NCI-H2196 treated with DMSO at 0.1 percent for 48 hours (cell line): ENCODE data around the gene SULT1B1.
"Not testable (repeated sequence)": the region's sequence is repeated elsewhere in the genome, so short reads cannot be mapped to it uniquely, and the experiment has no call there.

ENCODE experiments used
- DNase-seq: peaks from one replicate; lab custom pipeline; 2025; ENCODE audit not compliant: unreplicated experiment; lab: John Stamatoyannopoulos, UW

Gene SULT1B1

DNA sequence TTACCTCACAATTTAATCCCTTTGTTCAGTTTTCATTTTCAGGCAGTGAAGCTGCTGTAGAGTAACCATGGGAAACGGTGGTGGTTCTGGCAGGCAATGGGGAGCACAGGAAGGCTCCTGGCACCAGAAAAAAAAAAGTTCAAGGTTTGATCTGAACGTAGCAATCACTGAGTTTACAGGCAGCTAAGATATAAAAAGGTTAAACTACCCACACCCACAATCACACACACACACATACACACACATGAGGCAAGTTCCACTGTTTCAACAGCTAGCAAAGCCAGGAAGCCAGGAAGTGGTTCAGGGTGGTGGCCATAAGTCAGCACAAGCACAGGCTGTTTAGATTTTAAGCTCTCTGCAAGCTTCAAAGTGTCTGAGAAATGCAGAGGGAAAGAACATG, at the start of gene SULT1B1:
TSS of gene SULT1B1 (minus strand) at position 166 of the 400 bp plus-strand sequence. CDS start 5,403 bp downstream, outside the sequence.
- no peak for DNase-seq

DNA sequence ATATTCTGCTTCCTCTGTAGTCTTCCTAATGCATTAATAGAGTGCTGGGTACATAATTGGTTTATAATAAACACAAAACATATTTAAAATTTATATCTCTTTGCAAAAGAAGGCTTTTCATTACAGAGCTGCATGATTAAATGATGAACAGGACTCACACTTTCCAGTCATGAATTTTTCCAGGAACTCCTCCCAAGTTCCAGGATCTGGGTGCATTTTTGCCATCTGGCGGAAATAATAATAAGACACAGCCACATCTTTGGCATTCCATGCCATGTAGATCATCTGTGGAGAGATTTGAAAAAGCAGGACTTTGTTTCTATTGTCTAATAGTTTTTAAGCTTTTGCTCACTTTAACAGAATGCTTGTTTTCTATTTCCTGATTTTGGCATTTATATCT, 40.2 kb upstream of the SULT1B1 start:
- no peak for DNase-seq

DNA sequence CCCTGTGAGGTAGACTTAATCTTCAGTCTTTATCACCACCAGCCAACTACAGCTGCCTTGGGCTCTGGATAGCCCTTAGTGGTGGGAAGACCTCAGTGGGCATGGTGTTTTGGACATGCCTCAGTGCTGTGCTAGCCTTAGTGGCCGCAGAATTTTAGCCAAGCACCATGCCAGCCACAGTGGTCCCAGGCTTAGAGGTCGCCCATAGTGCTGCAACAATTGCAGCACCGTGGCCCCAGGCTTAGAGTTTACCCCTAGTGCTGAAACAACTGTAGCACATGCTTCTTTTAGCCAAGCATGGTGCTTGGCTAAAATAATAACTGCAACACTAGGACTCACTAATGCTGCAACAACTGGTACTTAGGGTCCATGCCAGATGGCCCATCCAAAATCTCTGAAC, 38.9 kb upstream of the SULT1B1 start:
- DNase-seq, result no peak

DNA sequence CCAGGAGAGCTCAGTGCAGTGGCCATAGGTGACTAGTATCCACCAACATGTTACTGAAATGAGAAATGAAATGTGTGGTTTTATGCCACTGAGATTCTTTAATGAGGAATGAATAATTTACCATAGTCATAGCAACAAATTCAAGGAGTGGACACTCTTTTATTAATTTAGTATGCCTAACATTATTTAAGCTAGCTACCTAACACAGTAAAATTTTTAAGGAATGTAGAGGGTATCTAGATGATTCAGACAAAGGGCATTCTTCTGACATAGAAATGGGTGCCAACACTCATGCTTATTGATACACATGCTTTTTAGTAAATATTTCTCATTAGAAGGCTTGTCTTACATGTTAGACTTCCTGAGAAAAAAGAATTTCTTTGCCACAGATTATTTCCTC, 33.3 kb upstream of the SULT1B1 start:
- DNase-seq, result no peak

DNA sequence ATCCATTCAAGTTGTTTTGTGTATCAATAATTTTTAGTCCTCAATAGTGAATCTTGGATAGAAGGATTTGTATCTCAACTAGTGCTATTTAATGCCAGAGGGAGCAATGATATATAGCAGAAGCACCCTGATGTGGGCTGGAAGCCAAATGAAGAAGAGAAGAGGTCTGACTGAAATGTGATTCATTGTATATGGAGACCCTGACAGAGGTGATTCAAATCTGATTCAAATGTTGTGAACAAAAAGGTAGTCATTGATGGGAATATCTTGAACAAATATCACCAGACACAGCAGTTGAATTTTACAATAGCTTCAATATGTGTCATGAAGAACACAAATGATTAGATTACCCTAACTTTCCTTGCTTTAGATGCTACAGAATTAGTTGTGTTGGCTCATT, 27.5 kb upstream of the SULT1B1 start:
- no peak for DNase-seq

DNA sequence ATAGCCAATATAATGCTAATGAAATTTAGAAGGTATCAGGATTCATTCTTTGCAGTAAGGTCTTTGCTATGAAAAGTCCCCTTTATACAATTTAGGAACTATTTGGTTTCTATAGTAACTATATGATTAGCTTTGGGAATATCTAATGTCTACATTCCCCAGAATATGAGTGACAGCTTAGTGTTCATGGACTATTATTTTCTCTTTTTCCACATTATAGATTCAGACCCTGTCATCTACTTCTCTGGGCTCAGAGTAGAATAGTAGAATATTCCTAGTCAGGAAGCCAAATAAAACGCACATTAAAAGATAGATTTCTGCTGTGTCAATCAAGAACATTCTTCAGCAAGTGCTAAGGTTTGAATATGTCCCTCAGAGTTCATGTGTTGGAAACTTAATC, 26.1 kb upstream of the SULT1B1 start:
- DNase-seq, result no peak

DNA sequence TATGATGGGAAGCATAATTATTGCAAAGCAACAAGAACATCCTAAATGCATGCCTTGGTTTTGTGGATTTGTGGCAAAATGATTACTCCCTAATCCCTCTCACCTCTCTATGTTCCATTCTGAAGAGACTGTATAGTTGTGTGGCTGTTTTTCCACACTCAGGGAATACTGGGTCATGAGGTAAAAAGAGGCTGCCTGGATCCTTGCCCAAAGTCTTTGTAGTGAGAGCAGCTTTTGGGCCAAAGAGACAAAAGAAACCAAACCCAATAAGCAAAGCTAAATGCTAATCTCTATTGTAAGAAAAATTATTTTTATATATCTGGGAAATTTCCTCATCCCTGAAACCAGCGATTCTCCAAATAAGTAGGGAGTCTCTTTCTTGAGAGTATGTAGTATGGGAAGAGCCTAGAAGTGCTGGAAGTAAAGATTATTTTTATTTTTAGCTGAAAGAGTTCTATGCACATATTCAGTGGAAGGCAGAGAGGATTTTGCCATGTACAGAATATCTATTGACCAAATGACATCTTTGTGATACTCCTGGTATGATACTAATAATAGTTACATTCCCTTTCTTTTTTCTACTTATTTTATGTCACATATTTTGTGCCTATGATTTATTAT, 24.9 kb upstream of the SULT1B1 start:
- DNase-seq, result no peak

DNA sequence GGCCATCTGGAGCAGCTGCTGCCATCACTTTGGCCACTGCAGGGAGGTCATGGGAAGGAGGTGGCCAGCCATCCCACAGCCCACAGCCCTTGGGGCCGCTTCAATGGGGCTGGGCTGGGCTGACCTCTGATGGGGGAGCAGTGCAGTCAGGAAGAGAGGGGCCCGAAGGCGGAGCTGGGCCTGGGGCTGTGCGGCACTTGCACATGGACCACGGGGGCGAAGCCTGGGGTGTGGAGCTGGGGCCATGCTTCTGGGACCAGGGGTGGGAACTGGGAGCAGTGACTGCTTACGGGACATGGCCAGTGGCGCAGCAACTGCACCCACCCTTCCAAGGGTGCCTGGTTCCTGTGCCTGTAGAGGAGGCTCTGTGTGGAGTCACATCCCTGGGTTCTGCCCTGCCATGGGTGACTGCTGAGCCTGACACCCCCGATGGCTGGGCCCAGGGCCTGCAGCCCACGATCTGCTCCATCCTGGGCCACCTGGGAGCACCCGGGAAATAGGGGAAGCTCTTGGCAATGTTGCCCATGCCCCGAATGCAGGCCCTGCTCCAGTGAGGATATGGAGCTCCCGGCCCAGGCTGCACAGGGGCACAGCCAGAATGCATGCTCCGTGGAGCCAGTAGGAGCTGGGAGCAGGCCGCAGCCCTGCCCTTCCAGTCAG, 22.4 kb upstream of the SULT1B1 start:
- no peak for DNase-seq

DNA sequence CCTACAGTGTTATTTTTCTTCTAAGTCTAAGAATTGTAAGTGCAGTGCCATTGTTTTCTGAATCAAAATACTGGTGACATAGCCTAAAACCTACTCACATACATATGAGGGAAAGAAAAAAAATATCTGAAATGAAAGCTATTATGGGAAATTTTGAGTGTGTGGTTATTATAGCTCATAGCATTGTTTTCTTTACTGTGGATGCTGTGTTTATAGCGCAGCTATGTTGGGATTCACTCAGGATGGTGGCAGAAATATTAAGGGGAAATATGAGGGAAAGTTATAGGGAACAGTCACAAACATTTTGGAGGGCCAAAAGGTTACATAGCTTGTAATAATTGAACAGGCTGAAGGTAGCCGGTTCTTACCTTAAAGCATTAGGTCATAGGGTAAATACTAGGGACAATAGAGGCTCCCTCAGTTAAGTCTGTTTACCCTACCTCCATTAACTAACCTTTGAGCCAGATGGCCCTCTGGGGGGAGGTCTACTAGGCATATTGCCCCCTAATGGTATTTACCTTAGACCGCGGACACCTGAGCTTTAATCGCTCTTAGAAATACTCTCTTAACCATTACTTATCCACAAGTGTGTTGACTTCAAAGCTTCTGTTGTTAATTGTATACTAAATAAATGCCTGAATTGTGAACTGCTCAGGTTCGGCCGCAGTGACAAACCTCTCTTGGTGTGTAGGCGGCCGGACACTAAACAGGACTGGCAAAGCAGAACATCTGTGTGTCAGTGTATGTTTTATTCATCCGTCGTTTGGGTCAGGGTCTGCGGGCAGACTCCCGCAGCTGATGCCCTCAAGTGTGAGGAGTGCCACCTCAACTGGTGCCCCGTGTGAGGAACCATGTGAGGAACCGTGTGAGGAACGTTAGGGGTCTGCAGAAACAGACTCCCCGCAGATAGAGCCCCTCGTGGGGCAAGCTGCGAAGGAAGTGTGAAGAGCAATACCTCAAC, 21.3 kb upstream of the SULT1B1 start:
- DNase-seq, result no peak

DNA sequence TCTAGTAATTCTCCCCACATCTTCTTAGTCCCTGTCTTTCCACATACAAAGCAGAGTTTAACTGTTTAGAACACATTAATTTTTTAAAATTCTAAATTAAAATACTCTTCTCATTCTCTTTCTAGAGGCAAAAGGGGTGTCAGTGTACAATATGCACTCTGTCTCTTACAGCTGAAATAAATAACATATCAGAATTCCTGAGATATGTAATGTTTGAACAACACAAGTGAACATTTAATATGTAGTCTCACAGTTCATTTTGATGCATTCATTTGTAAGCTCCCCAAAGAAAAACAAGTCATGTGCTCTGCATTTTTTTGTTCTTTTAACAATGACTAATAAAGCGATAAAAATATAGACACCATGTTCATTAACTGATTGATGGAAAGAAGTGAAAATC, 19.7 kb upstream of the SULT1B1 start:
- no peak for DNase-seq

DNA sequence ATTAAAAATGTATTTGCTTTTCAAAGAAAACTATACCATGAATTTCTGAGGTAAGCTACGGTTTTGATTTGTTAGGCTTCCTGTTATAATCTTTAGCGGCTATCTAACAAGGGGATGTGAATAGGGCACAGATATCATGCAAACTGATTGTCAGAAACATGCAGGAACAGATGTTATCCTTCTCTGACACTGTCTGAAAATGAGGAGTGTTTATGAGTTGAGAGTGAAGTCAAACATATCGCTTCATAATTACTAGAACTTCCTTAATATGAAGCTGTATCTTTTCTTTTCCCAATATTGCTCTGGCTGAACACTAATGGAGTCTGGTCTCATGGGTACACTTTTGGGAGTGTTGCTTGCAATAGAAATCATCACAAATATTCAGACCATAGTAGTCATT, 16.3 kb upstream of the SULT1B1 start:
- DNase-seq, result no peak

DNA sequence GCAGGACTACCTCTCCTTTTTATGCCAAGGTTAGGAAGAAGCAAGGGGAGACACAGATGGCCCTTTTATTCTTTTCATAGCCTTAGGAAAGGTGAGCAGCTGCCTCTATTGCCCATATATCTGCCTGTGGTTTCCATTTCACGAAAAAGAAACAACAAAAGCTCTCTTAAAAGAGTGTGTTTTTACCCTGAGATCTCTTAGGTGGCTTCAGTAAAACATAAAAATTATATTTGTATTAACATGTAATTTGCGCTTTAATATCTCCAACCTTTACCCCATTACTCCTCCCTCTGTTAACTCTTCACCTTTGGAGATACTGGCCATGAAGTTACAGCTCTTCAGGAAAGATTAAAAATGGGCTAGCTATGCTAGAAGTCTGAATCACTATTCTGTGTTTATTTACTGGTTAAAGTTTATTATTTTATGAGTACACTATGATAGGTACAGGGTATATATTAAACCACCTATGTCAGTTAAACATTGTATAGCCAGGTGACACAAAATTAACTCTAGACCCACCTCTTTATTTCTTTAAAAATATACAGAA, 15.0 kb upstream of the SULT1B1 start:
- DNase-seq, result no peak

DNA sequence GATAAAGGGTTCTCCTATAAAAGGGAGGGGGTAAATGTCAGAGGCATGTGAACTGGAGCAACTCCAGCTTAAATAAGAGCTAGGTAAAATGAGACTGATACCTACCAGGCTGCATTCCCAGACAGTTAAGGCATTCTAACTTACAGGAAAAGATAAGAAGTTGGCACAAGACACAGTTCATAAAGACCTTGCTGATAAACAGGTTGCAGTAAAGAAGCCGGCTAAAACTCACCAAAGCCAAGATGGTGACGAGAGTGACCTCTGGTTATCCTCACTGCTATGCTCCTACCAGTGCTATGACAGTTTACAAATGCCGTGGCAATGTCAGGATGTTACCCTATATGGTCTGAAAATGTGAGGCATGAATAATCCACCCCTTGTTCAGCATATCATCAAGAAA, 13.1 kb upstream of the SULT1B1 start:
- DNase-seq, result no peak

DNA sequence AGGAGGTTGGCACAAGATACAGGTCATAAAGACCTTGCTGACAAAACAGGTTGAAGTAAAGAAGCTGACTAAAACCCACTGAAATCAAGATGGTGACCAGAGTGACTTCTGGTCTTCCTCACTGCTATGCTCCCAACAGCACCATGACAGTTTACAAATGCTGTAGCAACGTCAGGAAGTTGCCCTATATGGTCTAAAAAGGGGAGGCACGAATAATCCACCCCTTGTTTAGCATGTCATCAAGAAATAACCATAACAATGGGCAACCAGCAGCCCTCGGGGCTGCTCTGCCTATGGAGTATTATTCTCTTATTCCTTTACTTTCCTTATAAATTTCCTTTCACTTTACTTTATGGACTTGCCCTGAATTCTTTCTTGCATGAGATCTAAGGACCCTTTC, 8.1 kb upstream of the SULT1B1 start:
- not testable (repeated sequence) for DNase-seq

DNA sequence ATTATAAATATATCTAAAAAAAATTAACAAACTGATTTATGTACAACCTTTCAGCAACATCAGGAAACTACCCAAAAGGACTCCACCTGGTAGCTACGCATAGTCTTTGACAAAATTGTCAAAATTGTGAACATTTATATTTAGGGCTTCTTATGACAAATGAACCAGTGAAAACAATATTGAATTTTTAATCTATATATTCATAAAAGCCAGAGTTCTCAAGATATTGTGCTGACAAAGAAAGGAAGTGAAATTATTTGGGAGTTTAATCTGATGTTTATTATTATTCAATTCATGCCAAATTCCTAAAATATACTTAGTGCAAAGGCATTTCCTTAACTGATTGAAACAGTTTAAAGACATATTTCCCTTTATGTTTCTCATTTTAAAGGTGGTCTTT, 5.3 kb upstream of the SULT1B1 start:
- no peak for DNase-seq

DNA sequence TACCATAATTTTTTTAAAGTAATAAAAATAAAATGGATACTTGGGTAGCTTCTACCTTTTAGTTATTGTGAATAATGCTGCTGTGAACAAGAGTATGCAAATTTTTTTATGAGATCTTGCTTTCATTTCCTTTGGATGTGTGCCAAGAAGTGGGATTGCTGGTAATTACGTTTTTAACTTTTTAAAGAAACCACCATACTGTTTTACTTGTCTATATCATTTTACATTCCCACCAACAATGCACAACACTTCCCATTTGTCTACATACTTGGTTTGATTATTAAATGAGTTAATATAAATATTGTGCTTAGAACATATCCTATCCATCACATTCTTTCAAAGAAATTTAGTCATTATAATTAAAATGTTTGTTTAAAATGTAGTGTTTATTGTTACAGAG, 3.9 kb upstream of the SULT1B1 start:
- DNase-seq, result no peak

DNA sequence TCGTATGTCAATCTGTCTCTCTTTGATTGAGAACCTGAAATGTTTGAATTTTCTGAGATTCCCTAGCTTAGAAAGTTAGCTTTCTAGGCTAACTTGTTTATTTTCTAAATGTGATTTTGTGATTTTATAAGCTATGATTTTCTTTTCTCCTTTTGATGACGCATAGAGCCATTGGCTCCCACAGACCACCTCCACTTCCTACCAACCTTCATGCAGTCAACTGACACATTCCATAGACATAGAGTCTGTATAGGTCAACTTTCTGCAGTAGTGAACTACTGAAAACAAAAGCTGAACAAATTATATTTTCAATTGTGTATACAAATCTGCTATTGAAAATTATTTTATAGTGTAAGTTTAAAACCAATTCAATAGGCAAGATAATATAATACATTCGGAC, 2.8 kb upstream of the SULT1B1 start:
- no peak for DNase-seq

DNA sequence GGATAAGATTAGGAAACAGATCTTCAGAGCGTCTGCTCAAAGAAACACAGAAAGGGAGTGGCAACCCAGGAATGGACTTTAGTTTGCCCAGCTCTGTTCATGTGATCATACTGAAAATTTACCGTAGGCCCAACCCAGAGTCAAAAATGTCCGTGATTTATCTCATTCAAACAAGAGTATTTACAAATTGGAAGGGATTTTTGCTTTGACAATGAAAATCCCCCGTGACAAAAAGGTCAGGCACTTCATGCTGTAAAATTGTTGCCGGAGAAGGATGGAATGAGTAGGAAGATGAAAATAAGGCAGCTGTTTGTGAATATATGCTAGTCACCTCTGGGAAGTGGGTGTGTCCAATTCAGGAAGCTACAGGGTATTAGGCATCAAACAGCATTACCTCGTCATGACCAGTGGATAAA, 1.2 kb downstream of the SULT1B1 start:
- no peak for DNase-seq

DNA sequence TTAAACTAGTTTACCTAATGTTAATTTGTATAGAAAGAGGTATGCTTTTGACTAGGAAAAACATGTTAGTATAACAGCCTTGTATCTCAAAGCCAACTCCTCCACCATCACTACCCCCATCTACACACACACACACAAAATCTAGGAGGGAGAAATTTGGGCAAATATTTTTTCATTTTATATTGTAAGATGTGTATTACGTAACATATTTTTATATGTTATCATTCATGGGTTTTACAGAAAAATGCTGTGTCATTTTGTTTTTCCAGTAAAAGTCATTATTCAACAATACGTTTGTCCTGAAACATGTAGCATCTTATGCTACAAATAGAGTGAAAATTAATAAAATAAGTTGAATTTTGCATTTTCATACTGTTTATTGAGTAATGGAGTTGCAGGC, 3.0 kb downstream of the SULT1B1 start:
- DNase-seq, result no peak

DNA sequence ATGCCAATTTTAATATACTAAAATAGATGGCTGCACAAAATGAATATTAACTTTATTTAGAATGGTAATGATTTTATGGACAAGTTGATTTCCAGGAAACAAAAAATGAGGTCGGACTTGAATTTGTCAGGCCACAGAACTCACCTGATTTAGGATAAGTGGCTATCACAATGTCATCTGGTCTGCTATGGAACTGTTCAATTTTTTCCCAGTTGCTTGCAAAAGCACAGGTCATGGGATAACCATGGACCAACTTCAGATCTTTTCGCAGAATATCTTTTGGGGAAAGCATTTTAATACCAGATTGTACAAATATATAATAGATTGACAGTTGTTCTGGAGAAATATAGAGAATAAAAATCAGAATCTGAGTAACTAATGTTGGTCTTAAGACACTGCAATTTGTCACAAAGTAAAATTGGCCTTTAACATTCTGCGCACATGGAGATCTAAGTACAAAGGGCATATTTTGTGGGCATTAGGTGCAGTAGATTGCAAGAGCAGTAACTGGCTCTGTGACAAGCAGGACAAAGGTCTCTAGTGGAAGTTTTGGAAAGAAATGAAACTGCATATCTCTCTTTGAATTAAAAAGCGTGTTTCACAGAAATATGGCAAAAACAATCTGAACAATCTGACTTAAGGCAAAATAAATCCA, 5.4 kb downstream of the SULT1B1 start:
- DNase-seq, result no peak

DNA sequence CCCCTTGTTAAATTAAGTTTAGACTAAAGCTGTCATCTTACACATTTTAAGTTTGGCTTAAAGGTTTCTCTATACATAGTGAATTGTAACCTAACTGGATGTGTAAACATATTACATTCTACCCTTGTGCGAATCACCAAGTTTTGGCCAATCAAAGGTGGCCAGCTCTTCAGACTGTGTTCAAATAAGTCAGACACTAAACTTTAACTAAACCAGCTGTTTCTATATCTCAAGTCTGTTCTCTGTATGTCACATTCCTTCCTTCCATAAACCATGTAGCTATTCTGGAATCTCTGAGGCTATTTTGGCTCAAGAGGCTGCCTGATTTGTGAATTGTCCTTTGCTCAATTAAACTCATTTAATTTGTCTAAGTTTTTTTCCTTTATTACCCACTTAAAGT, 6.7 kb downstream of the SULT1B1 start:
- DNase-seq, result no peak
